Measurements from ENCODE around the gene WDR88. TPM values are rescaled to one million over a fixed set of nuclear protein-coding genes. Genes with fewer than 3 reads are reported as not detected.

Gene WDR88
- total and polyA plus RNA-seq, 2 experiments from 2014 or later = not detected

DNA sequence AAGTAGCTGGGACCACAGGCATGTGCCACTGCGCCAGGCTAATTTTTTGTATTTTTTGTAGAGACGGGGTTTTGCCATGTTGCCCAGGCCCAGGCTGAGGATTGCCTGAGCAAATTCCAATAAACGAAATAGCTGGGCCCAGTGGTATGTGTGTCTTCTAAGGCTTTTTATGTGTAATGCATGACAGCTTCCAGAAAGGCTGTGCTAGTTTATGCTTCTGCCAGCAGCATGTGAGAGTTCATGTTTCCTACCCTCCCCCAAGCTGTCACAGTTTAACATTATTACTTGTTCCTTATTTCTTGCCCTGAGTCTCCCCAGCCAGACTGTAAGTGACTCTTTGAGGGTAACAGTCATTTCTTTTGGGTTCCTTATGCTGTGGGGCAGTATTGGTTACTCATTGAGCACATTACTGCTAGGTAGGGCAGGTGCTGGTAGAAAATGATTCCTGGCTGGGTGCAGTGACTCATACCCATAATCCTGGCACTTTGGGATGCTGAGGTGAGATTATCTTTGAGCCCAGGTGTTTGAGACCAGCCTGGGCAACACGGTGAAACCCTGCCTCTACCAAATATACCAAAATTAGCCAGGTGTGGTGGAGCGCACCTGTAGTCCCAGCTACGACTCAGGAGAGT, 37.4 kb upstream of the WDR88 start:
- Histone ChIP-seq H3K27me3 (ENCODE audit: insufficient read depth) (no peaks in the 10 kb centered on the region), H3K9me2 (ENCODE audit: insufficient read depth) (no peaks in the 10 kb centered on the region), H3K79me2 (replicated peaks; ENCODE audit: insufficient read depth) (no peaks in the 10 kb centered on the region), H3K27ac (ENCODE audit: low read depth) (no peak overlapping the region), H2AFZ (no peak overlapping the region), H3K4me2 (no peak overlapping the region), H3K36me3 (ENCODE audit: insufficient read depth) (peaks cover 16% of the 10 kb centered on the region), H3F3A (replicated peaks; ENCODE audit: low read depth) (no peaks in the 10 kb centered on the region), H3K4me1 (ENCODE audit: insufficient read depth) (no peaks in the 10 kb centered on the region), H3K4me3 (no peak overlapping the region), H4K20me1 (replicated peaks; ENCODE audit: insufficient read depth) (peaks cover 6% of the 10 kb centered on the region; the same call in 1 of the 2 replicates)
- Mint-ChIP-seq H3K27me3 (ENCODE audit: insufficient read depth, low read depth, poor library complexity) (no peaks in the 10 kb centered on the region), H3K4me1 (no peaks in the 10 kb centered on the region; the same call in 2 of the 3 replicates), H3K4me3 (no peak overlapping the region), H3K9me3 (no peaks in the 10 kb centered on the region), H3K27ac (no peak overlapping the region), H3K36me3 (ENCODE audit: low read depth) (peaks cover 70% of the 10 kb centered on the region)
- no peak for ATAC-seq
- no peak for DNase-seq (ENCODE audit: low spot score)
- TF ChIP-seq NANOG (IDR thresholded peaks at IDR 0.05; ENCODE audit: borderline replicate concordance) (no peak), POLR2AphosphoS5 (IDR thresholded peaks at IDR 0.05; ENCODE audit: low read depth) (no peak), STAT1 (IDR thresholded peaks at IDR 0.05; ENCODE audit: unreplicated experiment) (no peak)
- TF ChIP-seq, protein P1, sequence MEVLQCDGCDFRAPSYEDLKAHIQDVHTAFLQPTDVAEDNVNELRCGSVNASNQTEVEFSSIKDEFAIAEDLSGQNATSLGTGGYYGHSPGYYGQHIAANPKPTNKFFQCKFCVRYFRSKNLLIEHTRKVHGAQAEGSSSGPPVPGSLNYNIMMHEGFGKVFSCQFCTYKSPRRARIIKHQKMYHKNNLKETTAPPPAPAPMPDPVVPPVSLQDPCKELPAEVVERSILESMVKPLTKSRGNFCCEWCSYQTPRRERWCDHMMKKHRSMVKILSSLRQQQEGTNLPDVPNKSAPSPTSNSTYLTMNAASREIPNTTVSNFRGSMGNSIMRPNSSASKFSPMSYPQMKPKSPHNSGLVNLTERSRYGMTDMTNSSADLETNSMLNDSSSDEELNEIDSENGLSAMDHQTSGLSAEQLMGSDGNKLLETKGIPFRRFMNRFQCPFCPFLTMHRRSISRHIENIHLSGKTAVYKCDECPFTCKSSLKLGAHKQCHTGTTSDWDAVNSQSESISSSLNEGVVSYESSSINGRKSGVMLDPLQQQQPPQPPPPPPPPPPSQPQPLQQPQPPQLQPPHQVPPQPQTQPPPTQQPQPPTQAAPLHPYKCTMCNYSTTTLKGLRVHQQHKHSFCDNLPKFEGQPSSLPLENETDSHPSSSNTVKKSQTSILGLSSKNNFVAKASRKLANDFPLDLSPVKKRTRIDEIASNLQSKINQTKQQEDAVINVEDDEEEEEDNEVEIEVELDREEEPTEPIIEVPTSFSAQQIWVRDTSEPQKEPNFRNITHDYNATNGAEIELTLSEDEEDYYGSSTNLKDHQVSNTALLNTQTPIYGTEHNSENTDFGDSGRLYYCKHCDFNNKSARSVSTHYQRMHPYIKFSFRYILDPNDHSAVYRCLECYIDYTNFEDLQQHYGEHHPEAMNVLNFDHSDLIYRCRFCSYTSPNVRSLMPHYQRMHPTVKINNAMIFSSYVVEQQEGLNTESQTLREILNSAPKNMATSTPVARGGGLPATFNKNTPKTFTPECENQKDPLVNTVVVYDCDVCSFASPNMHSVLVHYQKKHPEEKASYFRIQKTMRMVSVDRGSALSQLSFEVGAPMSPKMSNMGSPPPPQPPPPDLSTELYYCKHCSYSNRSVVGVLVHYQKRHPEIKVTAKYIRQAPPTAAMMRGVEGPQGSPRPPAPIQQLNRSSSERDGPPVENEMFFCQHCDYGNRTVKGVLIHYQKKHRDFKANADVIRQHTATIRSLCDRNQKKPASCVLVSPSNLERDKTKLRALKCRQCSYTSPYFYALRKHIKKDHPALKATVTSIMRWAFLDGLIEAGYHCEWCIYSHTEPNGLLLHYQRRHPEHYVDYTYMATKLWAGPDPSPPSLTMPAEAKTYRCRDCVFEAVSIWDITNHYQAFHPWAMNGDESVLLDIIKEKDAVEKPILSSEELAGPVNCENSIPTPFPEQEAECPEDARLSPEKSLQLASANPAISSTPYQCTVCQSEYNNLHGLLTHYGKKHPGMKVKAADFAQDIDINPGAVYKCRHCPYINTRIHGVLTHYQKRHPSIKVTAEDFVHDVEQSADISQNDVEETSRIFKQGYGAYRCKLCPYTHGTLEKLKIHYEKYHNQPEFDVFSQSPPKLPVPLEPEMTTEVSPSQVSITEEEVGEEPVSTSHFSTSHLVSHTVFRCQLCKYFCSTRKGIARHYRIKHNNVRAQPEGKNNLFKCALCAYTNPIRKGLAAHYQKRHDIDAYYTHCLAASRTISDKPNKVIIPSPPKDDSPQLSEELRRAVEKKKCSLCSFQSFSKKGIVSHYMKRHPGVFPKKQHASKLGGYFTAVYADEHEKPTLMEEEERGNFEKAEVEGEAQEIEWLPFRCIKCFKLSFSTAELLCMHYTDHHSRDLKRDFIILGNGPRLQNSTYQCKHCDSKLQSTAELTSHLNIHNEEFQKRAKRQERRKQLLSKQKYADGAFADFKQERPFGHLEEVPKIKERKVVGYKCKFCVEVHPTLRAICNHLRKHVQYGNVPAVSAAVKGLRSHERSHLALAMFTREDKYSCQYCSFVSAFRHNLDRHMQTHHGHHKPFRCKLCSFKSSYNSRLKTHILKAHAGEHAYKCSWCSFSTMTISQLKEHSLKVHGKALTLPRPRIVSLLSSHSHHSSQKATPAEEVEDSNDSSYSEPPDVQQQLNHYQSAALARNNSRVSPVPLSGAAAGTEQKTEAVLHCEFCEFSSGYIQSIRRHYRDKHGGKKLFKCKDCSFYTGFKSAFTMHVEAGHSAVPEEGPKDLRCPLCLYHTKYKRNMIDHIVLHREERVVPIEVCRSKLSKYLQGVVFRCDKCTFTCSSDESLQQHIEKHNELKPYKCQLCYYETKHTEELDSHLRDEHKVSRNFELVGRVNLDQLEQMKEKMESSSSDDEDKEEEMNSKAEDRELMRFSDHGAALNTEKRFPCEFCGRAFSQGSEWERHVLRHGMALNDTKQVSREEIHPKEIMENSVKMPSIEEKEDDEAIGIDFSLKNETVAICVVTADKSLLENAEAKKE (CRISPR knock-in tag; IDR thresholded peaks at IDR 0.05) = no peak
- TF ChIP-seq, protein P2, sequence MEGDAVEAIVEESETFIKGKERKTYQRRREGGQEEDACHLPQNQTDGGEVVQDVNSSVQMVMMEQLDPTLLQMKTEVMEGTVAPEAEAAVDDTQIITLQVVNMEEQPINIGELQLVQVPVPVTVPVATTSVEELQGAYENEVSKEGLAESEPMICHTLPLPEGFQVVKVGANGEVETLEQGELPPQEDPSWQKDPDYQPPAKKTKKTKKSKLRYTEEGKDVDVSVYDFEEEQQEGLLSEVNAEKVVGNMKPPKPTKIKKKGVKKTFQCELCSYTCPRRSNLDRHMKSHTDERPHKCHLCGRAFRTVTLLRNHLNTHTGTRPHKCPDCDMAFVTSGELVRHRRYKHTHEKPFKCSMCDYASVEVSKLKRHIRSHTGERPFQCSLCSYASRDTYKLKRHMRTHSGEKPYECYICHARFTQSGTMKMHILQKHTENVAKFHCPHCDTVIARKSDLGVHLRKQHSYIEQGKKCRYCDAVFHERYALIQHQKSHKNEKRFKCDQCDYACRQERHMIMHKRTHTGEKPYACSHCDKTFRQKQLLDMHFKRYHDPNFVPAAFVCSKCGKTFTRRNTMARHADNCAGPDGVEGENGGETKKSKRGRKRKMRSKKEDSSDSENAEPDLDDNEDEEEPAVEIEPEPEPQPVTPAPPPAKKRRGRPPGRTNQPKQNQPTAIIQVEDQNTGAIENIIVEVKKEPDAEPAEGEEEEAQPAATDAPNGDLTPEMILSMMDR (conservative IDR thresholded peaks at IDR 0.05; ENCODE audit: low read depth in 2 of 2) = no peak
- TF ChIP-seq, protein P3, sequence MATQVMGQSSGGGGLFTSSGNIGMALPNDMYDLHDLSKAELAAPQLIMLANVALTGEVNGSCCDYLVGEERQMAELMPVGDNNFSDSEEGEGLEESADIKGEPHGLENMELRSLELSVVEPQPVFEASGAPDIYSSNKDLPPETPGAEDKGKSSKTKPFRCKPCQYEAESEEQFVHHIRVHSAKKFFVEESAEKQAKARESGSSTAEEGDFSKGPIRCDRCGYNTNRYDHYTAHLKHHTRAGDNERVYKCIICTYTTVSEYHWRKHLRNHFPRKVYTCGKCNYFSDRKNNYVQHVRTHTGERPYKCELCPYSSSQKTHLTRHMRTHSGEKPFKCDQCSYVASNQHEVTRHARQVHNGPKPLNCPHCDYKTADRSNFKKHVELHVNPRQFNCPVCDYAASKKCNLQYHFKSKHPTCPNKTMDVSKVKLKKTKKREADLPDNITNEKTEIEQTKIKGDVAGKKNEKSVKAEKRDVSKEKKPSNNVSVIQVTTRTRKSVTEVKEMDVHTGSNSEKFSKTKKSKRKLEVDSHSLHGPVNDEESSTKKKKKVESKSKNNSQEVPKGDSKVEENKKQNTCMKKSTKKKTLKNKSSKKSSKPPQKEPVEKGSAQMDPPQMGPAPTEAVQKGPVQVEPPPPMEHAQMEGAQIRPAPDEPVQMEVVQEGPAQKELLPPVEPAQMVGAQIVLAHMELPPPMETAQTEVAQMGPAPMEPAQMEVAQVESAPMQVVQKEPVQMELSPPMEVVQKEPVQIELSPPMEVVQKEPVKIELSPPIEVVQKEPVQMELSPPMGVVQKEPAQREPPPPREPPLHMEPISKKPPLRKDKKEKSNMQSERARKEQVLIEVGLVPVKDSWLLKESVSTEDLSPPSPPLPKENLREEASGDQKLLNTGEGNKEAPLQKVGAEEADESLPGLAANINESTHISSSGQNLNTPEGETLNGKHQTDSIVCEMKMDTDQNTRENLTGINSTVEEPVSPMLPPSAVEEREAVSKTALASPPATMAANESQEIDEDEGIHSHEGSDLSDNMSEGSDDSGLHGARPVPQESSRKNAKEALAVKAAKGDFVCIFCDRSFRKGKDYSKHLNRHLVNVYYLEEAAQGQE (IDR thresholded peaks at IDR 0.05; ENCODE audit: unreplicated experiment) = no peak
